SK-N-MC (cell line): Measurements from ENCODE around the gene MAP3K12.

Source experiments
- EZH2 ChIP-seq: fragments of 200-600 bp; sonication (generic); IDR thresholded peaks from one replicate; pipeline ENCODE4 v1.6.1; 2017; ENCODE audit warnings: antibody characterized with exemption
- FOXP2 ChIP-seq: optimal IDR thresholded peaks from 2 replicates; pipeline ENCODE3; 2011; ENCODE audit warnings: mild to moderate bottlenecking, moderate library complexity; ENCODE audit not compliant: insufficient read depth; ENCODE audit errors: extremely low read length, control extremely low read depth
- POLR2AphosphoS5 ChIP-seq: IDR thresholded peaks from 2 replicates; pipeline ENCODE4 v1.6.1; 2012; ENCODE audit warnings: mild to moderate bottlenecking, low read depth, low read length, borderline replicate concordance

GRCh38 chr12:53450936-53451335, 48.3 kb downstream of the MAP3K12 start:
- TF ChIP-seq POLR2AphosphoS5 (no peak), EZH2 (no peak), FOXP2 (no peak)
